Measurements from ENCODE around the gene LYST. TPM values are rescaled to one million over a fixed set of nuclear protein-coding genes. Genes with fewer than 3 reads are reported as not detected.

The LYST gene
- polyA plus RNA-seq, 1 of the 3 experiments (the other 2 are of a cell fraction) = 3.9 TPM

GRCh38 chr1:235712812-235713211 is 153.9 kb downstream of the LYST start:
- Histone ChIP-seq H3K4me3 (ENCODE audit: low read depth in 2 of 2, low read length in 1 of 2) (no peak overlapping the region; a peak in 1 of 4 replicates), H4K20me1 (ENCODE audit: insufficient read depth) (no peaks in the 10 kb centered on the region), H3F3A (replicated peaks; ENCODE audit: insufficient read depth) (peaks cover 16% of the 10 kb centered on the region), H3K27me3 (ENCODE audit: insufficient read depth) (no peaks in the 10 kb centered on the region), H2AFZ (ENCODE audit: low read depth) (no peak overlapping the region), H3K79me2 (ENCODE audit: insufficient read depth) (no peaks in the 10 kb centered on the region), H3K9me2 (no peaks in the 10 kb centered on the region), H3K4me1 (ENCODE audit: control insufficient read depth in 1 of 2, insufficient read depth in 2 of 2, low read depth in 1 of 2, low read length in 1 of 2) (peaks cover 0 to 7% of the 10 kb centered on the region in 2 experiments; a peak in 2 of 4 replicates), H3K9me3 (no peaks in the 10 kb centered on the region), H3K27ac (ENCODE audit: low read depth in 2 of 2, low read length in 1 of 2) (no peak overlapping the region), H3K36me3 (replicated peaks in 1 of 2; ENCODE audit: control insufficient read depth in 1 of 2, insufficient read depth in 2 of 2, low read length in 1 of 2) (peaks cover 20 to 25% of the 10 kb centered on the region in 2 experiments), H3K9ac (no peak overlapping the region), H3K4me2 (no peak overlapping the region)
- TF ChIP-seq USF1 (IDR thresholded peaks at IDR 0.05; ENCODE audit: borderline replicate concordance, low read depth) (no peak), GABPA (IDR thresholded peaks at IDR 0.05; ENCODE audit: low read depth) (no peak), TCF12 (IDR thresholded peaks at IDR 0.05) (no peak), YY1 (IDR thresholded peaks at IDR 0.05; ENCODE audit: low read depth) (no peak), TEAD4 (IDR thresholded peaks at IDR 0.05; ENCODE audit: borderline replicate concordance, insufficient read depth) (no peak), PBX3 (IDR thresholded peaks at IDR 0.05) (no peak)
- no peak for DNase-seq
- ChIA-PET CTCF (no interaction called here), POLR2A (no interaction called here)
- WGBS (ENCODE audit: low lambda C conversion rate) = 100% methylated on average over 1 of the region's 1 CpG

- WGBS (ENCODE audit: low lambda C conversion rate) = 98% methylated on average over 3 of the region's 3 CpGs
- no peak for DNase-seq
- CTCF ChIA-PET = no interaction called here
- POLR2A ChIA-PET = no interaction called here
- H2AFZ ChIP-seq (ENCODE audit: low read depth) = no peak overlapping the region
- H3K4me1 ChIP-seq (ENCODE audit: control insufficient read depth in 1 of 2, insufficient read depth in 2 of 2, low read depth in 1 of 2, low read length in 1 of 2) = peaks cover 0 to 7% of the 10 kb centered on the region in 2 experiments; a peak in 2 of 4 replicates
- H3K4me3 ChIP-seq (ENCODE audit: low read depth in 2 of 2, low read length in 1 of 2) = no peak overlapping the region
- H3K27ac ChIP-seq (ENCODE audit: low read depth in 2 of 2, low read length in 1 of 2) = no peak overlapping the region
- no peaks in the 10 kb centered on the region for H3K27me3 ChIP-seq (ENCODE audit: insufficient read depth)
- no peak for TF ChIP-seq TAF1 (IDR thresholded peaks at IDR 0.05; ENCODE audit: borderline replicate concordance, low read depth, low read length)
- TF ChIP-seq TEAD4 (IDR thresholded peaks at IDR 0.05; ENCODE audit: borderline replicate concordance, insufficient read depth) = no peak
- TF ChIP-seq SIN3A (IDR thresholded peaks at IDR 0.05; ENCODE audit: borderline replicate concordance, low read depth, low read length) = no peak
- no peaks in the 10 kb centered on the region for H4K20me1 ChIP-seq (ENCODE audit: insufficient read depth)
- H3K36me3 ChIP-seq (replicated peaks in 1 of 2; ENCODE audit: control insufficient read depth in 1 of 2, insufficient read depth in 2 of 2, low read length in 1 of 2) = peaks cover 17 to 28% of the 10 kb centered on the region in 2 experiments
- H3K9ac ChIP-seq = no peak overlapping the region
- H3F3A ChIP-seq (replicated peaks; ENCODE audit: insufficient read depth) = peaks cover 19% of the 10 kb centered on the region
- H3K9me2 ChIP-seq = no peaks in the 10 kb centered on the region
- H3K79me2 ChIP-seq (ENCODE audit: insufficient read depth) = no peaks in the 10 kb centered on the region
- no peaks in the 10 kb centered on the region for H3K9me3 ChIP-seq
- H3K4me2 ChIP-seq = no peak overlapping the region
These were observed 156.0 kb downstream of the LYST start for GRCh38 chr1:235710687-235711086.

- Histone ChIP-seq H4K20me1 (ENCODE audit: insufficient read depth) (no peaks in the 10 kb centered on the region), H3K4me1 (ENCODE audit: control insufficient read depth in 1 of 2, insufficient read depth in 2 of 2, low read depth in 1 of 2, low read length in 1 of 2) (peaks cover 0 to 7% of the 10 kb centered on the region in 2 experiments; a peak in 2 of 4 replicates), H3K27me3 (ENCODE audit: insufficient read depth) (no peaks in the 10 kb centered on the region), H3K79me2 (ENCODE audit: insufficient read depth) (no peaks in the 10 kb centered on the region), H3K27ac (ENCODE audit: low read depth in 2 of 2, low read length in 1 of 2) (peak overlapping the region in 1 of 2 experiments; percentile 46; a peak in 2 of 4 replicates), H3K4me2 (no peak overlapping the region), H3K4me3 (ENCODE audit: low read depth in 2 of 2, low read length in 1 of 2) (no peak overlapping the region), H3K9me3 (no peaks in the 10 kb centered on the region), H3F3A (replicated peaks; ENCODE audit: insufficient read depth) (peaks cover 22% of the 10 kb centered on the region), H3K9ac (no peak overlapping the region), H3K36me3 (replicated peaks in 1 of 2; ENCODE audit: control insufficient read depth in 1 of 2, insufficient read depth in 2 of 2, low read length in 1 of 2) (peaks cover 10 to 26% of the 10 kb centered on the region in 2 experiments), H2AFZ (ENCODE audit: low read depth) (no peak overlapping the region), H3K9me2 (no peaks in the 10 kb centered on the region)
- 80% methylated on average over 11 of the region's 11 CpGs for WGBS (ENCODE audit: low lambda C conversion rate)
- DNase-seq = no peak
- no peak for TF ChIP-seq RCOR1 (IDR thresholded peaks at IDR 0.05; ENCODE audit: low read length)
- no peak for TF ChIP-seq USF1 (IDR thresholded peaks at IDR 0.05; ENCODE audit: borderline replicate concordance, low read depth)
- TF ChIP-seq TEAD4 (IDR thresholded peaks at IDR 0.05; ENCODE audit: borderline replicate concordance, insufficient read depth) = no peak
- no peak for TF ChIP-seq ELF1 (IDR thresholded peaks at IDR 0.05)
- no peak for TF ChIP-seq RFX5 (IDR thresholded peaks at IDR 0.05; ENCODE audit: low read length)
- ChIA-PET POLR2A (no interaction called here), CTCF (interaction anchor here (0.6 to 1.4 kb wide), 3 partner anchors 10 to 344 kb away, joined by 3 to 5 read pairs (median 3); no protein-coding TSS in a partner anchor)
These were observed 157.7 kb downstream of the LYST start for GRCh38 chr1:235709018-235709417.
